HepG2 (cell line): ENCODE measurements around the gene ABCB9. TPM values are rescaled to one million over a fixed set of nuclear protein-coding genes. Genes with fewer than 3 reads are reported as not detected.

Experiments used
- ATAC-seq: fragments of 200-7000 bp; cut with Tn5 transposase; 3 replicates; pipeline ENCODE4 v1.9.1; 2020; ENCODE audit warnings: mild to moderate bottlenecking, moderate library complexity
- BruUV-seq: library from RNA; stranded (reverse); fragments of 400-500 nt; replicated peaks from 2 replicates; lab custom pipeline; 2021; lab: Mats Ljungman, UMichigan
- CTCF ChIA-PET: fragments of 300-600 bp; formaldehyde crosslinking; extraction: SDS; loops from one replicate; lab custom pipeline; 2021; ENCODE audit warnings: low total read pairs, inconsistent platforms, low intra/inter-chr PET ratio; lab: Yijun Ruan, JAX
- POLR2A ChIA-PET: fragments of 350-600 bp; sonication (Branson Sonifier 250); formaldehyde crosslinking; loops from one replicate; lab custom pipeline; 2020; ENCODE audit warnings: antibody characterized with exemption, inconsistent platforms; lab: Yijun Ruan, JAX
- DNase-seq: peaks from one replicate; pipeline ENCODE4 v3.0.0-alpha.2; 2015; ENCODE audit warnings: low spot score
- FAIRE-seq: peaks from 3 replicates; lab custom pipeline; 2011; peaks lifted over from hg19 to GRCh38; lab: Jason Lieb, UNC
- H2AFZ ChIP-seq: one replicate; pipeline ENCODE4 v1.6.1; 2011; ENCODE audit warnings: low read length, inconsistent platforms
- H3K27ac ChIP-seq: fragments of 300-600 bp; 3 replicates; pipeline ENCODE4 v1.8.0; 2011; ENCODE audit warnings: mixed run types, mild to moderate bottlenecking, mixed read lengths, low read length, inconsistent platforms; ENCODE audit not compliant: insufficient read depth; ENCODE audit errors: extremely low read length
- H3K27me3 ChIP-seq, 2 experiments: fragments of 200-600 bp in 1 of 2; 2 replicates in 1 of 2; 3 replicates in 1 of 2; pipeline versions ENCODE4 v1.6.0 to v1.8.0; 2011; ENCODE audit warnings: low read length in 2 of 2, mild to moderate bottlenecking in 2 of 2, moderate library complexity in 2 of 2, inconsistent platforms in 1 of 2; ENCODE audit not compliant: insufficient read depth in 2 of 2, control insufficient read depth in 1 of 2
- H3K36me3 ChIP-seq, 2 experiments: fragments of 200-600 bp in 1 of 2; replicated peaks in 1 of 2; 2 replicates in 1 of 2; 3 replicates in 1 of 2; pipeline versions ENCODE4 v1.5.1 to v1.8.0; 2011; ENCODE audit warnings: low read length in 2 of 2, inconsistent platforms in 1 of 2; ENCODE audit not compliant: insufficient read depth in 2 of 2, control insufficient read depth in 1 of 2
- H3K4me1 ChIP-seq: 2 replicates; pipeline ENCODE4 v1.5.1; 2012; ENCODE audit warnings: low read length, inconsistent platforms; ENCODE audit not compliant: insufficient read depth
- H3K4me2 ChIP-seq: 2 replicates; pipeline ENCODE4 v1.6.0; 2011; ENCODE audit warnings: low read depth, low read length, inconsistent platforms
- H3K4me3 ChIP-seq, 3 experiments: fragments of 200-600 bp in 1 of 3; sonication (generic), shearing (Covaris generic) in 1 of 3; replicated peaks in 1 of 3; 2 replicates each; pipeline ENCODE4 v1.5.1; 2011 to 2016; ENCODE audit warnings: low read length in 3 of 3, inconsistent platforms in 2 of 3, low read depth in 2 of 3, mild to moderate bottlenecking in 2 of 3, control low read depth in 1 of 3, mixed read lengths in 1 of 3; ENCODE audit not compliant: insufficient read depth in 1 of 3
- H3K79me2 ChIP-seq: one replicate; pipeline ENCODE4 v1.6.1; 2011; ENCODE audit warnings: low read length, inconsistent platforms; ENCODE audit not compliant: insufficient read depth
- H3K9ac ChIP-seq: 2 replicates; pipeline ENCODE4 v1.6.0; 2011; ENCODE audit warnings: mild to moderate bottlenecking, low read depth, low read length, inconsistent platforms; ENCODE audit not compliant: insufficient read depth
- H3K9me3 ChIP-seq: 2 replicates; pipeline ENCODE4 v1.5.1; 2012; ENCODE audit warnings: mild to moderate bottlenecking, low read length
- H4K20me1 ChIP-seq: 2 replicates; pipeline ENCODE4 v1.6.0; 2011; ENCODE audit warnings: inconsistent platforms, mild to moderate bottlenecking, low read length, moderate library complexity; ENCODE audit not compliant: insufficient read depth
- ATAD3A ChIP-seq: sonication (generic); formaldehyde crosslinking; IDR thresholded peaks from 2 replicates; pipeline ENCODE4 v1.4.0; 2020; ENCODE audit warnings: missing genetic modification reagents
- BRD4 ChIP-seq: sonication (generic); formaldehyde crosslinking; IDR thresholded peaks from 2 replicates; pipeline ENCODE4 v1.4.0; 2020; ENCODE audit warnings: missing genetic modification reagents
- CEBPG ChIP-seq: IDR thresholded peaks from 2 replicates; pipeline ENCODE4 v1.6.1; 2016
- GFI1 ChIP-seq: sonication (generic); formaldehyde crosslinking; IDR thresholded peaks from 2 replicates; pipeline ENCODE4 v1.5.0; 2020; ENCODE audit warnings: missing genetic modification reagents, mild to moderate bottlenecking, borderline replicate concordance
- HIC2 ChIP-seq: sonication (generic); formaldehyde crosslinking; IDR thresholded peaks from 2 replicates; pipeline ENCODE4 v1.9.0; 2022; ENCODE audit warnings: low read depth, missing genetic modification reagents
- HOXD1 ChIP-seq: sonication (generic); formaldehyde crosslinking; IDR thresholded peaks from 2 replicates; pipeline ENCODE4 v1.5.0; 2020; ENCODE audit warnings: missing genetic modification reagents
- IRX3 ChIP-seq: sonication (generic); formaldehyde crosslinking; IDR thresholded peaks from 2 replicates; pipeline ENCODE4 v1.8.1; 2023; ENCODE audit warnings: mild to moderate bottlenecking, low read depth, missing genetic modification reagents, borderline replicate concordance
- KDM4B ChIP-seq: sonication (generic); formaldehyde crosslinking; IDR thresholded peaks from 2 replicates; pipeline ENCODE4 v1.4.0; 2020; ENCODE audit warnings: missing genetic modification reagents
- KDM6A ChIP-seq: IDR thresholded peaks from 2 replicates; pipeline ENCODE4 v1.6.1; 2016; ENCODE audit warnings: low read depth
- KMT2B ChIP-seq: IDR thresholded peaks from 2 replicates; pipeline ENCODE4 v1.6.1; 2016; ENCODE audit warnings: missing genetic modification reagents, missing compliant biosample characterization
- NCOA1 ChIP-seq: sonication (generic); formaldehyde crosslinking; IDR thresholded peaks from 2 replicates; pipeline ENCODE4 v1.9.0; 2021; ENCODE audit warnings: missing genetic modification reagents
- ZNF124 ChIP-seq: sonication (generic); formaldehyde crosslinking; IDR thresholded peaks from 2 replicates; pipeline ENCODE4 v1.4.0; 2020; ENCODE audit warnings: missing genetic modification reagents
- ZNF615 ChIP-seq: sonication (generic); formaldehyde crosslinking; IDR thresholded peaks from 2 replicates; pipeline ENCODE4 v1.5.0; 2020; ENCODE audit warnings: mild to moderate bottlenecking, missing genetic modification reagents, borderline replicate concordance
- ZSCAN5A ChIP-seq: sonication (generic); formaldehyde crosslinking; IDR thresholded peaks from 2 replicates; pipeline ENCODE4 v1.8.0; 2022; ENCODE audit warnings: mild to moderate bottlenecking, missing genetic modification reagents, borderline replicate concordance
- ZZZ3 ChIP-seq: sonication (generic); formaldehyde crosslinking; IDR thresholded peaks from 2 replicates; pipeline ENCODE4 v1.4.0; 2020; ENCODE audit warnings: missing genetic modification reagents, mild to moderate bottlenecking, borderline replicate concordance
- WGBS: methylation state at CpG from one replicate; pipeline ENCODE4 v1.1.6; 2017; ENCODE audit warnings: low lambda C conversion rate; 5-methylcytosine and 5-hydroxymethylcytosine counted together
- in situ Hi-C: cut with HindIII; loops from 2 replicates; pipeline ENCODE4 v1.10.0; 2017; ENCODE audit warnings: low pct_unique_long_range_greater_than_20kb; ENCODE audit not compliant: extremely low pct_ligation_motif_present
- intact Hi-C: fragments of 100-400 bp; cut with micrococcal nuclease; formaldehyde crosslinking; loops from one replicate; pipeline ENCODE4 v1.10.0; 2022; ENCODE audit not compliant: unreplicated experiment
- polyA plus RNA-seq, 8 experiments: library from polyadenylated mRNA; depleted of rRNA in 3 of 8; stranded (reverse) in 7 of 8; unstranded in 1 of 8; fragments of >200 nt; fragmentation: Illumina TruSeq in 4 of 8; extraction: Trizol in 4 of 8; gene quantifications; 2 replicates each; pipeline versions ENCODE4 v1.2.1 to v1.2.3, GENCODE V29; 2011 to 2016; ENCODE audit warnings: low read depth in 4 of 8, missing spikeins in 1 of 8, mixed read lengths in 1 of 8; ENCODE audit not compliant: insufficient read depth in 1 of 8
- total RNA-seq, 5 experiments: library from RNA; depleted of rRNA; stranded (reverse); fragments of >200 nt; fragmentation: Illumina TruSeq; extraction: Trizol; gene quantifications; 2 replicates each; pipeline ENCODE4 v1.2.3, GENCODE V29; 2016; ENCODE audit warnings: low read depth in 1 of 5

The ABCB9 gene
- total and polyA plus RNA-seq, 2 of the 13 experiments (the other 11 are each of a cell fraction or from before 2014, with no cell fraction given), result 5.1 to 6.0 TPM

GRCh38 chr12:122991623-122992275 is 25.5 kb upstream of the ABCB9 start:
- in situ Hi-C loops (no loop called here), intact Hi-C loops (no loop called here)
- H3K9ac ChIP-seq, result no peak overlapping the region
- TF ChIP-seq KMT2B (CRISPR knock-in tag), result no peak
- no peak for TF ChIP-seq ZSCAN5A (CRISPR knock-in tag)
- TF ChIP-seq HIC2, result no peak
- TF ChIP-seq CEBPG (CRISPR knock-in tag), result no peak
- TF ChIP-seq GFI1 (CRISPR knock-in tag), result no peak
- TF ChIP-seq KDM4B (CRISPR knock-in tag), result no peak
- no peak for TF ChIP-seq ZZZ3 (CRISPR knock-in tag)
- TF ChIP-seq BRD4 (CRISPR knock-in tag), result no peak
- TF ChIP-seq ATAD3A (CRISPR knock-in tag), result no peak
- no peak for TF ChIP-seq ZNF124 (CRISPR knock-in tag)
- TF ChIP-seq IRX3 (CRISPR knock-in tag), result no peak
- no peak for TF ChIP-seq NCOA1 (CRISPR knock-in tag)
- no peak for TF ChIP-seq KDM6A (CRISPR knock-in tag)
- no peak for TF ChIP-seq ZNF615 (CRISPR knock-in tag)
- TF ChIP-seq HOXD1 (CRISPR knock-in tag), result no peak
- H3K36me3 ChIP-seq, result peaks cover 4% of the 10 kb centered on the region in 2 experiments; a peak in 2 of 5 replicates
- ATAC-seq (no peak), FAIRE-seq (no peak), DNase-seq (no peak)
- BruUV-seq, result no TSS peak
- no peak overlapping the region for H3K27ac ChIP-seq
- WGBS, result 97% methylated on average over 15 of the region's 27 CpGs
- H4K20me1 ChIP-seq, result no peaks in the 10 kb centered on the region
- H3K4me2 ChIP-seq, result no peak overlapping the region
- POLR2A ChIA-PET, result no interaction called here
- H3K9me3 ChIP-seq, result no peaks in the 10 kb centered on the region
- CTCF ChIA-PET, result no interaction called here
- peaks cover 11% of the 10 kb centered on the region for H3K4me1 ChIP-seq
- no peak overlapping the region for H2AFZ ChIP-seq
- H3K79me2 ChIP-seq, result no peaks in the 10 kb centered on the region
- H3K4me3 ChIP-seq, result no peak overlapping the region
- no peaks in the 10 kb centered on the region for H3K27me3 ChIP-seq
